Measurements from ENCODE around the gene BICC1.

DNA sequence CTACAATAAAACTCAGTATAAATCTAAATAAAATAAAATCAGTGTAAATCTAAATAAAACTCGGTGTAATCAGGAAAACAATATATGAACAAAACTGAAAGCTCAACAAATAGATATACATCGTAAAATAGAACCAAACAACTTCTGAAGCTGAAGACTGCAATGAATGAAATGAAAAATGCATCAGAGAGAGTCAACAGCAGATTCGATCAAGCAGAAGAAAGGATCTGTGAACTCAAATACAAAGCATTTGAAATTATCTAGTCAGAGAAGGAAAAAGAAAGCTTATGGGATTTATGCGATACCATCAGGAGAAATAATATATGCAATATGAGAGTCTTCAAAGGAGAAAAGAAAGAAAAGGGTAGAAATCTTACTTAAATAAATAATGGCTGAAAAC, 255.0 kb downstream of the BICC1 start:
- TF ChIP-seq, protein P1, sequence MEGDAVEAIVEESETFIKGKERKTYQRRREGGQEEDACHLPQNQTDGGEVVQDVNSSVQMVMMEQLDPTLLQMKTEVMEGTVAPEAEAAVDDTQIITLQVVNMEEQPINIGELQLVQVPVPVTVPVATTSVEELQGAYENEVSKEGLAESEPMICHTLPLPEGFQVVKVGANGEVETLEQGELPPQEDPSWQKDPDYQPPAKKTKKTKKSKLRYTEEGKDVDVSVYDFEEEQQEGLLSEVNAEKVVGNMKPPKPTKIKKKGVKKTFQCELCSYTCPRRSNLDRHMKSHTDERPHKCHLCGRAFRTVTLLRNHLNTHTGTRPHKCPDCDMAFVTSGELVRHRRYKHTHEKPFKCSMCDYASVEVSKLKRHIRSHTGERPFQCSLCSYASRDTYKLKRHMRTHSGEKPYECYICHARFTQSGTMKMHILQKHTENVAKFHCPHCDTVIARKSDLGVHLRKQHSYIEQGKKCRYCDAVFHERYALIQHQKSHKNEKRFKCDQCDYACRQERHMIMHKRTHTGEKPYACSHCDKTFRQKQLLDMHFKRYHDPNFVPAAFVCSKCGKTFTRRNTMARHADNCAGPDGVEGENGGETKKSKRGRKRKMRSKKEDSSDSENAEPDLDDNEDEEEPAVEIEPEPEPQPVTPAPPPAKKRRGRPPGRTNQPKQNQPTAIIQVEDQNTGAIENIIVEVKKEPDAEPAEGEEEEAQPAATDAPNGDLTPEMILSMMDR (IDR thresholded peaks at IDR 0.05), result no peak
- TF ChIP-seq POLR2A (IDR thresholded peaks at IDR 0.05), result no peak
